Stimulated activated naive CD4-positive, alpha-beta T cell (primary cell): ENCODE results near the gene PSENEN.

ENCODE experiments used
- DNase-seq, 6 experiments: peaks; one replicate each; lab custom pipeline; 2025; lab: John Stamatoyannopoulos, UW

PSENEN gene

DNA sequence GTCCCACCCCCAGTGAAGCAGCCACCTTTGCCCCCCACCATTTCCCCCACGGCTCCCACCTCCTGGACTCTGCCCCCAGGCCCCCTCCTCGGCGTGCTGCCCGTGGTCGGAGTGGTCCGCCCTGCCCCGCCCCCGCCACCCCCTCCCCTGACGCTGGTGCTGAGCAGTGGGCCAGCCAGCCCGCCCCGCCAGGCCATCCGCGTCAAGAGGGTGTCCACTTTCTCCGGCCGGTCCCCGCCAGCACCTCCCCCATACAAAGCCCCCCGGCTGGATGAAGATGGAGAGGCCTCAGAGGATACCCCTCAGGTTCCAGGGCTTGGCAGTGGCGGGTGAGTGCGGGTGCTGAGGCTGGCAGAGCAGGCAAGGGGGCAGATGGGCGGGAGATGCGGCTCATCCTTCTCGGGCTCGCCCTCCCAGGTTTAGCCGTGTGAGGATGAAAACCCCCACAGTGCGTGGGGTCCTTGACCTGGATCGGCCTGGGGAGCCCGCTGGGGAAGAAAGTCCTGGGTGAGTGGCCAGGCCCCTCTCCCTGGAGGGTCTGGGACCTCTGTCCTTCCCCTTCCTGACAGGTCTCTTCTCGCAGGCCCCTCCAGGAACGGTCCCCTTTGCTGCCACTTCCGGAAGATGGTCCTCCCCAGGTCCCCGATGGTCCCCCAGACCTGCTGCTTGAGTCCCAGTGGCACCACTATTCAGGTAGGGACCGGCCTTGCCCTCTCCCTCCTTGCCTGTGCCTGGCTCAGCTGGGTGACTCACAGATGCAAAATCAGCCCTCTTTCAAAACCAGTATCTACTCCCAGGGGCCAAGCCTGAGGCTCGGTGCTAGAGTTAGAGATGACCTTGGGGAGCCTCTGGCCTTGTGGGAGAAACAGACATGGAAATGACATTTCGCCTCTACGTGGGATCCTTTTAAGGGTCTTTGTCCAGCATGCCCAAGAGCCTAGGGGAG lies 12.0 kb upstream of the PSENEN start:
- no peak for DNase-seq

DNA sequence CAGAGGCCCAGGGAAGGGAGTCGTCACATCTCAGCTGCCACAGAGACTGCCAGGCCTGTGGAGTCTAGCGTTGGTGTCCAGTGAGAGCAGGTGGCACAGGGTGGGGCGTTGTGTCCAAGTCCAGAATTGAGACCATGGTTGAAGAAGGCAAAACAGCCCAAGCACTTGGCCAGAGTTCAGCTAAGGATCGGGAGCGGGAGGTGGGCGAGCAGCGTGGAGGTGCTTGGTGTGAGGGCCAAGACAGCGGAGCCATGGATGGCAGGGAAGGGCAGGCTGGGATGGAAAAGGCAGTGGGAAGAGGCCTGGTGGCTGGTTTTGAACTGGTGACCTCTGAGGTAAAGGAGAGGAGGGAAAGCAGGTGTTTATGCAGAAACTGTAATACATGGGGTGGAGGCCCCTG lies 11.2 kb upstream of the PSENEN start:
- no peak for DNase-seq

GRCh38 chr19:35734889-35735288 lies 10.6 kb upstream of the PSENEN start:
- no peak for DNase-seq

- peak in 3 of 6 experiments; percentile 23 to 28 (median 27) for DNase-seq
These were observed 8.3 kb upstream of the PSENEN start for GRCh38 chr19:35736913-35737886.

DNA sequence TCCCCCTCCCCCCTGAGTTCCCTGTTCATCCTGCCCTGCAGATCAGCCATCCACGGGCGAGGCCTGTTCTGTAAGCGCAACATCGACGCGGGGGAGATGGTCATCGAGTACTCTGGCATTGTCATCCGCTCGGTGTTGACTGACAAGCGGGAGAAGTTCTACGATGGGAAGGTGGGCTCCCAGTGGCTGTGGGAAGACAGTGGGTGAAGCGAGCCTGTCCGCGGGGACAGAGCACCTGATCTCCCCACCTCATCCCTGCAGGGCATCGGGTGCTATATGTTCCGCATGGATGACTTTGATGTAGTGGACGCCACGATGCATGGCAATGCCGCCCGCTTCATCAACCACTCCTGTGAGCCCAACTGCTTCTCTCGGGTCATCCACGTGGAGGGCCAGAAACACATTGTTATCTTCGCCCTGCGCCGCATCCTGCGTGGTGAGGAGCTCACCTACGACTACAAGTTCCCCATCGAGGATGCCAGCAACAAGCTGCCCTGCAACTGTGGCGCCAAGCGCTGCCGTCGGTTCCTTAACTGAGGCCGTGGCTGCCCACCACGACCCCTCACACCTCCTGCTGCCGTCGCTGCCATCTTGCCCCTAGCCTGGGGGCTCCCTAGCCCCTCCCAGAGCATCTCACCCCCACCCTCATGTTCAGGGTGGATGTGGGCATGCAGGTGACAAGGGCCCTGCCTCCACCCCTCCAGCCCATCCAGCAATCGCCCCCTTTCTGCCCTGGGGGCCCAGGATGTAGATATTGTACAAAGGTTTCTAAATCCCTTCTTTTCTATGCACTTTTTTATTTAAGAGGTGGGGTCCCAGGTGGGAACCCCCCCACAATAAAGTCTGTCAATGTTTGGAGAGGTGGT lies 7.2 kb upstream of the PSENEN start:
- DNase-seq, result no peak

DNA sequence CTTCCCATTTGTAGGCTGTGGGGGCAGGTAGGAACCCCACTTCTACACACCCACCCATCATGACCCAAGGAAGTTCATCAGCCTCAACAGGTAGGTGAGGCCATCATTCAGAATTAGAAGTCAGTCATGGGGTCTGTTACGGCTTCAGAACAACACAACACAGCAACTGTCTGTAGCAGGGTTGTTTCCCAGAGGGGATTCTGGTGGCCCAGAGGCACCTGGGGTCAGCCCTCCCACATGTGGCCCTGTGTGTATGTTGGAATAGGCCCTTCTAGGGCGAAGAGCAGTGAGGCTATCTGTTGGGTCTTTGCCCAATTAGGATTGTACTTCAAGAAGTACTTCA lies 6.6 kb upstream of the PSENEN start:
- DNase-seq, result no peak

GRCh38 chr19:35739275-35740107 lies 6.0 kb upstream of the PSENEN start:
- DNase-seq, result no peak

DNA sequence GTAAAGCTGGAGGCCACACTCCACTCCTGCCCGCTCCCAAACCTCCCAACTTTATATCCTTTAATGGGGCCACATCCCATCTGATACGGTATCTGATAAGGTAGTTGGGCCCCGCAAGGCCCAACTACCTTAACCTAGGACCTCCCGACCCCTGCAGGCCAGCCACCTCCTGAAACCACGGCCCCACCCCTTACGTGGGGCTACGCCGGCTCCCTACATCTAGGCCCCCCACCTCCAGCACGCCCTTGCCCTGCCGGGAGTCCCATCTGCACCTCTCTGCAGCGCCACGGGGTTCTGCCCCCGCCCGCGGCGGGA lies 5.4 kb upstream of the PSENEN start:
- no peak for DNase-seq

DNA sequence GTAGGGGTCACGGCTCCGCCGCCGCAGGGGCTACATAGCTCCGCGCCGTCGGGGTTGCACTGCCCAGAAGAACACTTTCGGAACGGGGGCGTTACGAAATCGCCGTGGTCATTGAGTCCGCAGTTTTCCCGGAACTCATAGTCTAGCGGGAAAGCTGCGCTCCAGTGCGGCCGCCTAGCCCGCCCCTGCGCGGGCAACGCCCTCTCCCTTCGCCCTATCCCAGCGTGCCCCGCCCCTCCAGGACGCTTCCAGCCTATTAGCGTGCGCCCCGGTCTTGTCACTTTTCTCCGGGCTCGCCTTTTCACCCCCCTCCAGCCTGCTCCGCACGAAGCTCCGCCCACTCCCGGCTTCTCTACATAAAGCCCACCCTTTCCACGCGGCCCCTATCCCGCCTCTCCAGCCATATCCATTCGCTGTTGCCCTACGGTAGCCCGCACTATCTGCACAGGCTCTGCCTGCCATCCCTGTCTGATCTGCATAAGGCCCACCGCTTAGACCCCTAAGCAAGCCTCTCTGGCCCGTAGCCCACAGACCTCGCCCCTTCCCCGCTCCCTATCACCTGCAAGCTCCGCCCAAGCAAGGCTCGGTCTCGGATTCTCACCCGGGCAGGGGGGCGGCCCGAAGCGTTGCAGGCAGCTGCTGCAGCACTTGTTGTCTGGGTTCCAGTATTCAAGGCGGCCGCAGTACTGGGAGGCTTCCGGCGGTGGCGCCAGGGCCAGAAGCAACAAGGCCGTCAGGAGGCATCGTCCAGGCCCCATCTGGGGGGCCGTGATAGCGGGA lies 4.8 kb upstream of the PSENEN start:
- peak; percentile 89 to 95 (median 91) for DNase-seq

GRCh38 chr19:35741203-35741515 lies 4.3 kb upstream of the PSENEN start:
- DNase-seq, result peak in 1 of 6 experiments; percentile 64

DNA sequence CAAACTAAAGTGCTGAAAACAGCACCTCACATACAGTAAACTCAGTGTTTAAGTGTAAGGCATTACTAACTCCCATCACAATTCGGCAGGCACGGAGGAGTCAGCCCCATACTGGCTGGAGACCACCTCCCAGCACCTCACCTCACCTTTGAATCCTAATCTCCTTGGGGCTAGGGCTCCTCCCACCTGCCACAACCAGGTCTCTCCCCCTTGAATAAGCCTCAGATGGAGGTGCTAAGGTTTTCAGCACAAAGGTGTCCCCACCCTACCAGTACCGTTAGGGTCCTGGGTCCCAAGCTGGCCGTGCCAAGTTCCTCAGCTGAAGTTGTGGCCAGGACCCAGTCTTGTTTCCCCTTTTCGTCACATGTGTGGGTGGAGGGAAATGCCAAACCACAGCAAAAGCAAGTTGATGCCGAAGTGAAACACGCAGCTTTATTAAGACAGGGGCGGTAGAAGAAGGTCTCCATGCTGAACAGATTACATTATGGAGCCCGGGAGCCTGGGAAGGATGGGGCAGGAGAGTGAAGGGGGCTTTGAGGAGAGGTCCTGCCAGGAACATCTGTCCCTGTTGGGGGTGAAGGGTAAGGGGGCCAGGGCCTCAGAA lies 3.2 kb upstream of the PSENEN start, which contains the start of gene IGFLR1:
TSS of gene IGFLR1 (minus strand) at position 332 of the 604 bp plus-strand sequence. CDS start 1,272 bp downstream, outside the sequence.
- peak; percentile 36 to 77 (median 56) for DNase-seq

- DNase-seq, result no peak
These were observed 1.6 kb upstream of the PSENEN start for GRCh38 chr19:35743640-35744429.

DNA sequence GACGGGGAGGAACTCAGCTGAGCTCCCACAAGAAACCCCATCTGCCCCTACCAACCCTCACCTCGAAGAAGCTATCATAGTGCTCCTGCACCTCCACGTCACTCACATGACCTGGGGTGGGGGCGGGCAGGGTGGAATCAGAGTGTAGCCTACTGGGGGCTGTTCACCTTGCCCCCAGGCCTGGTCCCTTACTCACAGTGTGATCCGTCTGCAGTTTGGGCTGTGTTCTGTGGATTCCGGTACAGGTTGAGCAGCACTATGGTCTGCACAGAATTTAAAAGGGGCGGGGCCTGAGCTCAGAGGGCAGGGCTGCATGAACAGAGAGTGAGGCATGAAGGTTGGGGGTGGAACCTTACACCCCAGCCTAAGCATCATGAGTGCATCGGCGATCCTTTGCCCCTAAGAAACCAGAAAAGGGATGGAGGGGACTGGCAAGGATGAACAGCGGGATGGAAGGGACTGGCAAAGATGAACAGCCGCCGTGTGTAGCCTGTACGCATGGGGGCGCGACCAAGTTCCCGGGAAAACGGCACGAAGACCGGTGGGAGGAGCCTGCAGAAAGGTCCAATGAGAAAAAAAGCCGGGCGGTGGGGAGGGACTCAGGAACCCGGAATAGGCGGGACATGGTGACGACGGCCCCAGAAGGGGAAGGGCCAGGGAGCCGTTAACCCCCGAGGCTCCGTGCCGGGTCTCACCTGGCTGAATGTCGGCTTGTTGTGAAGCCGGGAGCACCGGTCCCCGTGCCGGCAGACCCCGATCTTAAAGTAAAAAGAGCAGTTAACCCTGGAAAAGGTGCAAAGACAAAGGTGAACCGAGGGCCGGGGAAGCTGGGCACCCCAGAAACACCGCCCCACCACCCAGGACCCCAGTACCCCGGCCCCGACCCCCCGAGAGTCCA lies 772 bp upstream of the PSENEN start:
- peak; percentile 88 to 99 (median 93) for DNase-seq

DNA sequence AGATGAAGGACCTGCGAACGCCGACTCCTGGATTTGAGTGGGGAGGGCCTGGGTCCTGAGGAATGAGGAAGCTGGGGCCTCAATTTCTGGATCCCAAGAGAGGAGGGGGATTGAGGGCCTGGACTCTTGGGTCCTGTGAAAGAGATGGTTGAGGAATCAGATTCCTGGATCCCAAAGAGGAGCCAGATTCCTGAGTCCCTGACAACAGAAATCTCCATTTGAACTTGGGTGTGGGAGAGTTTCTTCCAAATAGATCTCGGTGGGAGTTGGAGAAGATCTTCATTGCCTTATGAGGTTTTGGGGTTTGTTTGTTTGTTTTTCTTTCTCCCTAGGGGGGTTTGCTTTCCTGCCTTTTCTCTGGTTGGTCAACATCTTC lies 624 bp downstream of the PSENEN start:
- no peak for DNase-seq

DNA sequence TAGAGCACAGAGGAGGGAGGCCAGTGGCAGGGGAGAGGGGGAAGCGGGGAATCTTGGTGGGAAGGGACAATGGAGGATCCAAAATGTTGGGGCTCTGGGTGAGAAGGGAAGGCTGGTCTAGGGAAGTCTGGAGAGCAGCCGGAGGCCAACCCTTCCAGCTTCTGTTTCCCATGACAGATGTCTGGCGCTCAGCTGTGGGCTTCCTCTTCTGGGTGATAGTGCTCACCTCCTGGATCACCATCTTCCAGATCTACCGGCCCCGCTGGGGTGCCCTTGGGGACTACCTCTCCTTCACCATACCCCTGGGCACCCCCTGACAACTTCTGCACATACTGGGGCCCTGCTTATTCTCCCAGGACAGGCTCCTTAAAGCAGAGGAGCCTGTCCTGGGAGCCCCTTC lies 1.1 kb downstream of the PSENEN start:
- no peak for DNase-seq

GRCh38 chr19:35748106-35749020 lies 2.9 kb downstream of the PSENEN start, which contains the start of gene LIN37:
Gene LIN37 (plus strand): TSS chr19:35748576. CDS start chr19:35748725, 149 bp downstream.
- peak; percentile 95 to 99 (median 98) for DNase-seq

GRCh38 chr19:35750167-35750566 lies 4.7 kb downstream of the PSENEN start:
- no peak for DNase-seq
